ENCODE measurements around the gene SLC35D2.
A peak's percentile ranks its signal among the peaks of the same experiment; 100 is the strongest.

The SLC35D2 gene

DNA sequence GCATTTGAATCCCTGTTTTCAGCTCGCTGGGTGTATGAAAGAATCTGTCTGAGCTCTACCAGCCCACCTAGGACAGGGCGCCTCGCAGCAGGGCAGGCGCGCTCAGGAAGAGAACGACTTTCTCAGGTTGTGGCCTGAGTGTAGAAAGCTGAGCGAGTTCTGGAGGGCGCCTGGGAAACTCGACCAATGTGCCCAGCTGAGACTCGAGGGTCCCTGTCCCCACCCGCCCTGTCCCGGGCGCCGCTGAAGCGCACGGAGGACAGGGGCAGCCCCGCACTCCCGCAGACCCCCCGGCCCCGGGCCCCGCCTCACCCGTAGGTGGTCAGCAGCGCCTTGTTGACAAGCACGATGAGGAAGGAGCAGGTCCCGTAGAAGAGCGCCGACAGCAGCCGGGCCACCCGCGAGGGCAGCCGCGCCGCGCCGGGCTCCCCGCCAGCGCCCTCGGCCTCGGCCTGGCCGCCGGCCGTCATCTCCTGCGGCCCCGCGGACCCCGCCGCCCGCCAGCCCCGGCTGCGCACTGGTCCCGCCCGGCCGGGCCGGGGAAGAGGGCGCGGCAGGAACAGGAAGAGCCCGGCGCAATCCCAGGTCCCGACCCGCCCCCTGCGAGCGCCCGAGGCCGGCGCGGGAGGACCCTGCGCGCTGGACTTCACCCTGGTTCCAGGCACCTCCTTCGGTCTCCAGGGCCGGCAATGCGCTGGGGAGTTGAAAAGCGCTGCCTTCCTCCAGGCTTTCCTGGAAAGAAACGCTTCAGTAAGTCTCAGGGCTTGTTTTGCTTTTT, at the start of gene SLC35D2:
Gene SLC35D2 (minus strand): TSS at position 547 of the 778 bp plus-strand sequence. CDS start 77 bp downstream, at position 470.
- peak; percentile 4 for DNase-seq (ENCODE audit: low spot score)

DNA sequence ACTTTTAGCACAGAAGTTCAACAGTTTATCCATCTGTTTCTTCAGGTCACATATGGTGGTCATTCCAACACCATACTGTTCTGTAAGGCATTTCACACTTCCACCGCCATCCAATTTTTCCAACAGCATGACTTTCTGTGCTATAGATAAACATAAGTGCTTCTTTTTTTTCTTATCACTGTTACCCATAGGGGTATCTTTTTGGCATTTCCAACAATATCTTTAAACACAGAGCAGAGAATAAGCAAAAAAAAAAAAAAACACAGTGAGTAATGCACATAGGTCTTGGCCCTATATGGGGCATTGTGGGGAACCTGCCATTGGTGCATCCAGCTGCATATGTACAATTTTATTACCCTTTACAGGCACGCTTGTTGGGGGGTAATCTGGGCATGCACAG, 46.9 kb upstream of the SLC35D2 start:
- no peak for DNase-seq (ENCODE audit: low spot score)

DNA sequence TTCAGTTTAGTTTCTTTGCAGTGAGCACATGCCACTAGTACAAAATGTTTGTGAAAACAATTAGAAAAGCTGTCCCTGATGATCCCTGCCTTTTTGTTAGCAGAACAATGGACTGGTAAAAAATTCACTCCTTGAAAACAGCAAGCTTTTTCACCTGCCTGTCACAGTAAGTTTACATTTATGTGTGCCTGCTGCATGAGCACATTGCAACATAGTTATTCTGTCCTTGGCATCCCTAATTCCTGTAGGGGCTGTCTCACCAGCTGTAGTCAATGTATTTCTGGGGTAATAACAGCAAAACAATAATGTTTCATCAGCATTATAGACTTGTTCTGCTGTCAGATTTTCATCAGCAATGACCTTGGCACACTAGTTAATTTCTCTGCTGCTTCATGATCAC, 46.2 kb upstream of the SLC35D2 start:
- DNase-seq (ENCODE audit: low spot score) = no peak

DNA sequence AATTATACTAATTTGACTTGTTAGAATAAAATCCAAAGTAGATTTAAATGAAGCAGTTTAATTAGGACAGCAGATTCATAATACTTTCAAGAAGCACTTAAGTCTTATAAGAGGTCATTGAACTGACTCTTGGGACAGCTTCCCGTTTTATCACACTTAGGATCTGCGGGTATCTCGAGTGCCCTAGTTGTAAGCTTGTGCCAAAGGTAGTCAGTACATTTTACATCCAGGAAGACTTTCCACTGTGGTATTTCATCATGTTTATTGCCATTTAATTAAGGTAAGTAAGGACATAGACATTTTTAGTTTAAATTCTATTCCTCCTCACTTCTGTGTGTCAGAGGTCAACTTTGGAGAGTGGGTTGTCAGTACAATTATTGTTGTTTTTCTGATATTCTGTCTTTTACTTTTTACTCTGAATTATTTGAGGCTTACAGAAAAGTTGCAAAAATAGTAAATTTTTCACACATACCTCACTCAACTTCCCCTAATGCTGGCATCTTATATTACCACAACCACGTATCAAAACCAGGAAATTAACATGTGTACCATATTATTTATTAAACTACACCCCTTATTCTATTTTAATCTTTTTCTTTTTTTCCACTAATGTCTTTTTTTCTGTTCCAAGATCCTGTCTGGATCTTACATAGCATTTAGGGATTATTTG, 42.1 kb upstream of the SLC35D2 start:
- DNase-seq (ENCODE audit: low spot score) = no peak

- DNase-seq (ENCODE audit: low spot score) = no peak
Observed at GRCh38 chr9:96423985-96424336, 40.5 kb upstream of the SLC35D2 start.

- no peak for DNase-seq (ENCODE audit: low spot score)
Observed at GRCh38 chr9:96423322-96423984, 39.9 kb upstream of the SLC35D2 start.

GRCh38 chr9:96420468-96421219, 37.1 kb upstream of the SLC35D2 start:
- peak; percentile 28 for DNase-seq (ENCODE audit: low spot score)

DNA sequence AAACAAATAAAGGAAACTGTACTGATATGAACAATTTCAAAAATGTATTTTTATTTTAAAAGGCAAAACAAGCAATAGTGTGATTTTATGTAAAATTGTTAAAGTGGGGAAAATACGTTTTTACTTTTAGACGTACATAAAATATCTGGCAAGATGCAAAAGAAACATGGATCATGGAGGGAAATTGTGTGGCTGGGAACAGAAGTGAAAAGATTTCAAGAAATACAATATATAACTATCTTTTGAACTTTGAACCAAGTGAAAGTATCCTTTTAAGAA, 36.1 kb upstream of the SLC35D2 start:
- DNase-seq (ENCODE audit: low spot score) = no peak

DNA sequence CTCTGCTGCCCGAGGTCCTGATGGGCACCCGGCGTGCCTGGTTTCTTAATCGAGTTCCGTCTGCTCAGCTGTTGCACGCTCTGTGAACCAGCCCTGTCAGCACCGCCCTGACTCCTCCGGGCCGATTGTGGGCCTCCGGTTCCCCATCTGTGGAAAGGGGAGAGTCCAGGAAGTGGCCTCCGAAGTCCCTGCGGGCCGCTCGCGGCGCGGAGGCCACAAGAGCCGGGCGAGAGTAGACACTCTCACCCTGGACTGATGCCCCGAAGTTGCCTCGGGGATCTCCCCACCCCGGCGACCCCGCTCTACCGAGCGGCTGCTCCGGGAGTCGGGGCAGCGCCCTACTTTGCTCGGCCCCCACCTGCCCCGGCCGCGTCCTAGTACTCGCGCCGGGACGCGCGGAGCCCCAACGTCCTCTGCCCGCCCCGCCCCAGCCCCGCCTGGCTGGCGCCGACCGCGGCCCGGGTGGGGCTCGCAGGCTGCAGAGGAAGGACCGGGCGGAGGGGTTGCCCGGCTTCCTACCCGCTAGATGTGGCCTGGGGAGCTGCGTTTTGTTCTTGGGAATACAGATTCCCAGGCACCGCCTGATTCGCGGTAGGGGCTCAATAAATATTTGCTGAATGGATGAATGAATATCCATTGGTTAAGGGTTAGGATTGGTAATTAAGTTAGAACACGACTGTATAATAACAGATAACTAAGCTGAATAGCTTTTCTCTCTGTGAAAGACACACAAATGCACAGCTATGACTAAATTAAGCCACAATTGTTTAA, 35.6 kb upstream of the SLC35D2 start:
- peak; percentile 46 for DNase-seq (ENCODE audit: low spot score)

GRCh38 chr9:96418083-96418919, 34.8 kb upstream of the SLC35D2 start, which contains the start of gene ZNF367:
ZNF367 (minus strand) TSS chr9:96418370; CDS start chr9:96418032, 338 bp downstream.
- peak; percentile 94 for DNase-seq (ENCODE audit: low spot score)

DNA sequence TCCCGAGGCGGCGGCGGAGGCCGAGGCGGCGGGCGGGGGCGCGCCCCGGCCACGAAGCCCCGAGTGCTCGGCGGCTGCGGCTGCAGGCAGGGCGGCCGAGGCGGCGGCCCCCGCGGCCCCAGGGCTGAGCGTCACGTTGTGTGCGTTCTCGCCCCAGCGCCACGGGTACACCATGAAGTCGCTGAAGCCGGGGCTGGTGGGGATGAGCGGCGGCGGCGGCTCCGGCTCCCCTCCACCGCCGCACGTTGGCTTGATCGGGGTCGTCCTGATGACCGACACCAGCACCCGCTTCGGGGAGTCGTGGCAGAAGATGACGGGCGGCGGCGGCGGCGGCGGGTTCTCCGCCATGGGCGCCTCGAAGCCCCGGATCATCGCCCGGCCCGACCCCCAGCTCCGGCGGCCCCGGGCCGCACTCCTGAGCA, 34.2 kb upstream of the SLC35D2 start:
- DNase-seq (ENCODE audit: low spot score) = no peak

GRCh38 chr9:96417051-96417586, 33.6 kb upstream of the SLC35D2 start:
- peak; percentile 89 for DNase-seq (ENCODE audit: low spot score)

DNA sequence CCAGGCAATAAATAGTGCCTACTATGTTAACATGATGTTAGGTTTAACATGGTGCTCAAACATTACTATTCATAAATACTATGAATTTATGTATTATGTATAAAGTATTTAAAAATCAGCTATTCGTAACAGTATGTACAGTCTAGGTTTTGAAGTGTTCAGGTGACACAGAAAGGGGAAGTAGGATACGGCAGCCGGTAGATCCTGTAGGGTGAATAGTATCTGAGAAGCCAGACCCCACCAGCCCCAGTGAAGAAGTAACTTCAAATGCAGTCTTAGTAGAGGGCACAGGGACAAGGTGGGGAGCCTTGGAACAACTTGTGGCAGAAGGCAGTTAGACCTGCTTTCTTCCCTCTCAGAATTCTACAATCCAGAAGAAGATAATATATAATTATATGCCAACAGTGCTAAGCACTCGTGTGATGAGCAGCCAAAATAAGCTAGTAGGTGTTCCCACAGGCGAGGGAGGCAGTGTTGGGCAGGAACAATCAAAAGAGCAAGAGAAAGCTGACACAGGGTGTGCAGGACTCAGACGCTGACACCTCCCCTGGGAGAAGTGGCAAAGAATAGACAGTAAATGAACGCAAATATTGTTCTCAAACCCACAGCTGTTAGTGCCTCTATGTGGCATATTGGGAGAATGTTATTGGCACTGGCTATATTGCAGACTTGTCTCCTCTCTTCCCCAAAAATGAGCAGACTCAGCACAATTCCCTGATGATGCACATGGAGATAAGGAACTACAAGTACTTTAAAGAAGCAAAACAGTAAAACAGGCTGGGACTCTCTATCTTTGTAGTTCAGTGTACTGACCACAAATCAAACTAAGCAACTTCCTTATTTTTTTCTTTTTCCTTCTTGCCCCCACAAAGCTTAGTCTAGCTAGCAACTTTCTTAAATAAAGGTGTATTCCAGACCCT, 30.1 kb upstream of the SLC35D2 start:
- DNase-seq (ENCODE audit: low spot score) = peak; percentile 25

GRCh38 chr9:96412174-96412913, 28.8 kb upstream of the SLC35D2 start:
- DNase-seq (ENCODE audit: low spot score) = no peak

GRCh38 chr9:96411129-96411838, 27.8 kb upstream of the SLC35D2 start:
- DNase-seq (ENCODE audit: low spot score) = no peak

DNA sequence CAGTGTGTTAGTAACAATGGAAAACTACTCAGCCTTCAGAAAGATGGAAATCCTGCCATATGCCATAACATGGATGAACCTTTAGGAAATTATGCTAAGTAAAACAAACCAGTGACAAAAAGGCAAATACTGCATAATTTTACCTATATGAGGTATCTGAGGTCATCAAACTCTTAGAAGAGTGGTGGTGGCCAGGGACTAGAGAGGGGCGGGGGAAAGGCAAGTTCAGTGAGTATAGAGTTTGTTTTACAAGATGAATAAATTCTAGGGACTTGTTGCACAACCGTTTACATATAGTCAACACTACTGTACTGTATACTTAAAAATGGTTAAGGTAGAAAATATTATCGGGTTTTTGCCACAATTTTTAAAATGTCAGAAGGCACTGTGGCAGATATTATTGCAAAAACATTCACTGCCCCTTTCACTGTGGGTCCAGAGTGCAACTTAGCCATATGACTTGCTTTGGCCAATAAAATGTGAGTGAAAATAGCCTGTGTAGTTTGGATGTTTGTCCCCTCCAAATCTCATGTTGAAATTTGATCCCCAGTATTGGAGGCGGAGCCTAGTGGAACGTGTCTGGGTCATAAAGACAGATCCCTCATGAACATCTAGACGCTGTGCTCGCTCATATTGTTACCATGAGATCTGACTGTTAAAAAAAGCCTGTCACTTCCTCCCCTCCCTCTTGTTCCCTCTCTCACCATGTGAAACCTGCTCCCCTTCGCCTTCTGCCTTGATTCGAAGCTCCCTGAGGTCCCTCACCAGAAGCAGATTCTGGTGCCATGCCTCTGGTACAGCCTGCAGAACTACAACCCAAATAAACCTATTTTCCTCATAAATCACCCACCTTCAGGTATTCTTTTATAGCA, 25.1 kb upstream of the SLC35D2 start:
- DNase-seq (ENCODE audit: low spot score) = no peak

Measured in CD4-positive, alpha-beta T cell treated with Interleukin-6 at 100 ng/mL for 8 hours (primary cell).